ENCODE measurements around the gene TWF1. TPM values are rescaled to one million over a fixed set of nuclear protein-coding genes. Genes with fewer than 3 reads are reported as not detected.

TWF1 gene
- total and polyA plus RNA-seq, 9 donors: 25.6 to 45.4 (median 32.1) TPM

GRCh38 chr12:43749016-43749415, 57.1 kb downstream of the TWF1 start:
- Histone ChIP-seq H3K36me3 (ENCODE audit: control insufficient read depth, insufficient read depth, low read length) (peaks cover 10% of the 10 kb centered on the region), H3K4me3 (ENCODE audit: low read length) (no peak overlapping the region), H3K27me3 (ENCODE audit: control insufficient read depth, insufficient read depth, low read length) (no peaks in the 10 kb centered on the region), H3K27ac (ENCODE audit: low read length) (no peak overlapping the region), H3K9me3 (replicated peaks; ENCODE audit: control insufficient read depth, low read depth, low read length) (peaks cover 4% of the 10 kb centered on the region), H3K4me1 (ENCODE audit: control insufficient read depth, insufficient read depth, low read length) (no peaks in the 10 kb centered on the region)
- WGBS (ENCODE audit: insufficient coverage): 83% methylated on average over 4 of the region's 5 CpGs
- DNase-seq: no peak

- Histone ChIP-seq H3K4me3 (ENCODE audit: low read length) (no peak overlapping the region), H3K9me3 (replicated peaks; ENCODE audit: control insufficient read depth, low read depth, low read length) (no peaks in the 10 kb centered on the region), H3K4me1 (ENCODE audit: control insufficient read depth, insufficient read depth, low read length) (no peaks in the 10 kb centered on the region), H3K36me3 (ENCODE audit: control insufficient read depth, insufficient read depth, low read length) (peaks cover 5% of the 10 kb centered on the region), H3K27ac (ENCODE audit: low read length) (no peak overlapping the region), H3K27me3 (ENCODE audit: control insufficient read depth, insufficient read depth, low read length) (no peaks in the 10 kb centered on the region)
- no peak for DNase-seq
These were observed 61.3 kb downstream of the TWF1 start for GRCh38 chr12:43744826-43745225.

Other genes starting within 250 kb of the TWF1 start
- gene PUS7L, start 47.5 kb downstream of the TWF1 start, total RNA-seq: 15.5 TPM
- gene PUS7L, start 47.5 kb downstream of the TWF1 start, polyA plus RNA-seq (ENCODE audit: insufficient read depth in 1 of 8, insufficient read length in 8 of 8, low replicate concordance in 1 of 8): 1 to 10 TPM; 4.3 to 8.1 (median 7.0) TPM
- gene IRAK4, start 47.4 kb downstream of the TWF1 start, total RNA-seq: 8.1 TPM
- 1 to 10 TPM; 5.5 to 9.7 (median 7.2) TPM for gene IRAK4, start 47.4 kb downstream of the TWF1 start, polyA plus RNA-seq (ENCODE audit: insufficient read depth in 1 of 8, insufficient read length in 8 of 8, low replicate concordance in 1 of 8)
- 13.0 TPM for gene TMEM117, start 29.8 kb upstream of the TWF1 start, total RNA-seq
- gene TMEM117, start 29.8 kb upstream of the TWF1 start, polyA plus RNA-seq (ENCODE audit: insufficient read depth in 1 of 8, insufficient read length in 8 of 8, low replicate concordance in 1 of 8): 10 to 100 TPM in 6 of 8 donors, 1 to 10 TPM in 2; 9.2 to 12.4 (median 10.7) TPM